Right ventricle myocardium superior (tissue), 1 donor: ENCODE data around the gene ZNF444. TPM values are rescaled to one million over a fixed set of nuclear protein-coding genes. Genes with fewer than 3 reads are reported as not detected.
"Not testable (repeated sequence)": the region's sequence is repeated elsewhere in the genome, so short reads cannot be mapped to it uniquely, and the experiment has no call there.

Source experiments
- ATAC-seq: fragments of 200-7000 bp; cut with Tn5 transposase; one replicate; pipeline ENCODE4 v1.9.1; 2020; ENCODE audit warnings: mild to moderate bottlenecking; ENCODE audit not compliant: poor library complexity
- DNase-seq: peaks from one replicate; pipeline ENCODE4 v3.0.0-alpha.2; 2020
- intact Hi-C: fragments of 100-400 bp; cut with DNase I; formaldehyde crosslinking; loops from one replicate; pipeline ENCODE4 v1.11.2; 2022
- total RNA-seq: library from RNA; stranded (reverse); fragmentation: NEBNext Ultra II Directional; extraction: Animal tissue kit (Norgen Biotek cat#: 25700); gene quantifications from one replicate; pipeline ENCODE4 v1.2.1, GENCODE V29; 2021
- donor health status: DM: no; HTN: yes; CAD: no; lungs with severe emphysema.

ZNF444 gene
- total RNA-seq, 1 donor from 2014 or later, result 26.7 TPM

DNA sequence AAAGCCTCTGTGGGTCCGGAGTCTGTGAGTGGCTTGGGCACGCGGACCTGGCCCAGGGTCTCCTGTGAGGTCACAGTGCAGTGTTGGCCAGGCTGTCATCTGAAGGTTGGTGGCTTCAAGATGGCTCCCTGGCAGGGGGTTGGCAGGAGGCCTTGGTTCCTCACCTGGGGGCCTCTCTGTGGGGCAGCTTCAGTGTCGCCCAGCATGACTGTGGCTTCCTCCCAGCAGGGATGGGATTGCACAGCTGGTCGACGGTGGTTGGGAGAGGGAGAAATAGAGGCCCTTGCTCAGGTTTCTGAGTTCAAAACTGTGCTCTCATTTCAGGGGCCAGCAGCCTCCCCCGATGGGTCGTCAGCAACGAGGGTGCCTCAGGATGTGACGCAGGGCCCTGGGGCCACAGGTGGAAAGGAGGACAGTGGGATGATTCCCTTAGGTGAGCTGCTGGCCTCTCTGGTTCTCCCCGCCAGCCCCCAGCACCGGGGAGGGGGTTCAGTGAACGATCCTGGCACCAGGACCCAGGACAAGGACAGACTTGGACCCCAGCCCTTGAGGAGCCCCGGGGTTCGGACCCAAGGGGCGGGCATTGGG, 17.2 kb downstream of the ZNF444 start:
- no peak for ATAC-seq

DNA sequence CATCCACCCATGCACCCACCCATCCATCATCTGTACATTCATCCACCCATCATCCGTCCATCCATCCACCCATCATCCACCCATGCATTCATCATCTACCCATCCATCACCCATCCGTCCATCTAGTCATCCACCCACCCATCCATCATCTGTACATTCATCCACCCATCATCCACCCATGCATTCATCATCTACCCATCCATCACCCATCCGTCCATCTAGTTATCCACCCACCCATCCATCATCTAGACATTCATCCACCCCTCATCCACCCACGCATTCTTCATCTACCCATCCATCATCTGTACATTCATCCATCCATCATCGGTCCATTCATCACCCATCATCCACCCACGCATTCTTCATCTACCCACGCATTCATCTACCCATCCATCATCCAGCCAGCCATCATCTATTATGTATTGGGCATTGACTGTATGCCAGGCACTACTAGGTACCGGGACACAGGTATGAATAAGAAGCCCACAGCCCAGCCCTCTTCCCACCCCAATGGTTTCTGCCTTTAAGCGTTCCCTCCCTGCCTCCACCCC, 18.0 kb downstream of the ZNF444 start:
- no peak for ATAC-seq
- intact Hi-C loops, result no loop called here
- no peak for DNase-seq

More for the DNA sequence above, 17.2 kb downstream of the ZNF444 start:
- DNase-seq, result no peak
- intact Hi-C loops, result no loop called here

DNA sequence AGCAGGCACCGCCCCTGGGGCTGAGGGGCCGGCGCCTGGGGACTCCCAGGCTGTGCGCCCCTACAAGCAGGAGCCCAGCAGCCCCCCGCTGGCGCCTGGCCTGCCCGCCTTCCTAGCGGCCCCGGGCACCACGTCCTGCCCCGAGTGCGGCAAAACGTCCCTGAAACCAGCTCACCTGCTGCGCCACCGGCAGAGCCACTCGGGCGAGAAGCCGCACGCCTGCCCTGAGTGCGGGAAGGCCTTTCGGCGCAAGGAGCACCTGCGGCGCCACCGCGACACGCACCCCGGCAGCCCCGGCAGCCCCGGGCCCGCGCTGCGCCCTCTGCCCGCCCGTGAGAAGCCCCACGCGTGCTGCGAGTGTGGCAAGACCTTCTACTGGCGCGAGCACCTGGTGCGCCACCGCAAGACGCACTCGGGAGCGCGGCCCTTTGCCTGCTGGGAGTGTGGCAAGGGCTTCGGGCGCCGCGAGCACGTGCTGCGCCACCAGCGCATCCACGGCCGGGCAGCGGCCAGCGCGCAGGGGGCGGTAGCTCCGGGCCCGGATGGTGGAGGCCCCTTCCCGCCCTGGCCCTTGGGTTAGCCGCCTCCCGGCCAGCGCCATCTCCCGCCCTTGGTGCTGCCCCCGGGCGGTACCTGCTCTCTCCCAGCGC, 18.7 kb downstream of the ZNF444 start:
- DNase-seq (no peak), ATAC-seq (no peak)
- intact Hi-C loops, result no loop called here

DNA sequence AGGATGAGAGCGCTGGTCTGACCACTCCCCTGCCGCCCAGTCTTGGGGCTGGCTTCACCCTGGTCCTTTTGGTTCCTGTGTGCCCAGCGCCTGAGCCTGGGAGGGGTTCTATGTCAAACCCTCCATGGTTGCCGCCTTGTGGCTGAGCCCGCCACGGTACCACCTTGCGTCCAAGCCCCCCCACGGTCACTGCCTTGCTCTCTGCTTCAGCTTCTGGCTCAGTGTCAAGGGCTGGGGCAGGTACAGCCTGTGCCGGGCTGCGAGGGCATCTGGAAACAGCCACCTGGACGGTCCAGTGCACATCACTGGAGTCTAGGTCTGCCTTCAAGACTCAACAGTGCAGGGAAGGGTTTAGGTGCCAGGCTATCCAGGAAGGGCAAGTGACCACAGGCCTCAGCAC, 20.4 kb downstream of the ZNF444 start:
- ATAC-seq, result no peak
- DNase-seq, result no peak
- intact Hi-C loops, result no loop called here

DNA sequence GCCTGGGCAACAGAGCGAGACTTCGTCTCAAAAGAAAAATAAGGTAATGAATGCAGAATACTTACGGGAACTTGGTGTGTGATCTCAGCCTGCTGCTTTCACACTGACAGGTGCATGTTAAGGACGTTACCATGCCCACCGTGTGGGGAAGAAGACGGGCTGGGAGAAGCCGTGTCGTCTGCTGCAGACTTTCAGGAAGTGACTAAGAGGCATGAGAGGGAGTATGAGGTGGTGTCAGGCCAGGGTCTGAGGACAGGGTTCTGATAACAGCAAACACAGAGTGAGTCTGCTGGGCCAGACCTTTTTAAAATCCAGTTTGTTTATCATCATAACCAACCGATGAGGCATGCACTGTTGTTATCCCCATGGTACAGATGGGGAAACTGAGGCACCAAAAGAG, 21.2 kb downstream of the ZNF444 start:
- intact Hi-C loops, result no loop called here

DNA sequence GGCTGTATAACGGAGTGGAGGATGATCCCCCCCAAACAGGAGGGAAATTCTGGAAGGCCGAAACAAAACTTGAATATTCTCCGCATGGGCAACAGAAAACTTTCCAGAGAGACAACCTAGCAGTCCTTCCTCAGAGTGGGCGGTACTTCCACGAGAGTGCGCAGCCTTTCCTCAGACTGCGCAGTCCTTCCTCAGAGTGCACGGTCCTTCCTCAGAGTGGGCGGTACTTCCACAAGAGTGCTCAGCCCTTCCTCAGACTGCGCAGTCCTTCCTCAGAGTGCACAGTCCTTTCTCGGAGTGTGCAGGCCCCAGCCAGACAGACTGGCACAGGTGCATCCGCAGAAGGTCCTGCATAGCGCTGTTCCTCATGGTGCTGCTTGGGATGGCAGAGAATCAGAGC, 22.0 kb downstream of the ZNF444 start:
- DNase-seq (no peak), ATAC-seq (no peak)
- intact Hi-C loops, result no loop called here

More for the DNA sequence above, 21.2 kb downstream of the ZNF444 start:
- ATAC-seq (no peak), DNase-seq (no peak)

DNA sequence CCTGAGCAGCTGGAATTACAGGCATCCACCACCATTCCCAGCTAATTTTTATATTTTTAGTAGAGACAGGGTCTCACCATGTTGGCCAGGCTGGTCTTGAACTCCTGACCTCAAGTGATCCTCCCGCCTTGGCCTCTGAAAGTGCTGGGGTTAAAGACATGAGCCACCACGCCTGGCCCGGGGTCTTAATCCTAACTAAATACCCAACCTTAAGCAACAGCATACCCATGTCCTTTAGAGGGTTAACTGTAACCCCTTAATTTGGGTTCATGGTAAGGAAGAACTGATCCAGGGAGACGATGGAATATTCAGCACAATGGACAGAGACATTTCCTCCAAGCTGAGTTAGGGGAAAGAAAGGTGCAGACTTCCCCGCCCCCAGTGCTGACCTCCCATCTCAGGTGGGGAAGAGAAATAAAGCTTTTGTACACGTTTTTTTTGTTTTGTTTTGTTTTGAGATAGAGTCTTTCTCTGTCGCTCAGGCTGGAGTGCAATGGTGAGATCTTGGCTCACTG, 26.0 kb downstream of the ZNF444 start:
- DNase-seq, result no peak
- ATAC-seq, result no peak
- intact Hi-C loops, result no loop called here

DNA sequence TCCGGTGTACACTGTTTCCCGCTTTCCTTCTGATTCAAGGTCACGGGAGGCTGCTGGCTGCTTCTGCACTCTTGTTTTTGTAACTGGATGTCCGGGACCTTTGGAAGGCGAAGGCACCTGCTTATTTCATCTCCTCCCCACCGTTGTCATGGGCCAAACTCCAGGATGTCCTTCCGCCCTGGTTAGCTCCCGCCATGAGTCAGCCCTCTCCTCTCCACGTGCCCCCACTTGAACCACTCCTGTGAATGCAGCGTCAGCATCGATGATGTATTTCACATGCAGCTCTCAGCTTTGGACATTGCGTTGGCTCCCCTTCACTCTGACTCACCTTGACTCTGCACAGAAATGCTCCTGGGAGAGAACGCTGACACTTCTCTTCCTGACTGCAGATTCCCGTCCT, 29.2 kb downstream of the ZNF444 start:
- DNase-seq, result no peak
- no peak for ATAC-seq
- intact Hi-C loops, result loop anchor here (5.0 kb wide), 1 partner anchor 93 kb away; no protein-coding TSS in a partner anchor

DNA sequence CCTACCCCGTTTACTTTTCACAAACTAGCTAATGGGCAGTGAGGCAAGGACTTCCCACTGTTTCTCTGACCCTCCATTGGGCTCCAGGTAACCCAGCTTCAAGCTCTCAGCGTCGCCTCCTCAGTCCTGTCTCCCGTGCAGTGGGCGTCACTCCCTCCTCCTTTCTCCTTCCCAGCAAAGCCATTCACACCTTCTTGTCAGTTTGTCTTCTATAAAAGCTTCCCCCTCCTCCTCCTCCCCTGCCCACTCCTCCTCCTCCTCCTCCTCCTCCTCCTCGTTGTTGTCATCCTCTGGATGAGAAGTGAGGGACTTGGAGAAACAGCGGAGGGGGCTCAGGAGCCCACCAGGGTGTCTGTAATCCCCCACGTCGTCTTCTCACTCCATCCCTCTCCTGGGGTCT, 33.0 kb downstream of the ZNF444 start:
- ATAC-seq, result no peak
- intact Hi-C loops, result loop anchor here (5.0 kb wide), 1 partner anchor 97 kb away; no protein-coding TSS in a partner anchor
- no peak for DNase-seq

DNA sequence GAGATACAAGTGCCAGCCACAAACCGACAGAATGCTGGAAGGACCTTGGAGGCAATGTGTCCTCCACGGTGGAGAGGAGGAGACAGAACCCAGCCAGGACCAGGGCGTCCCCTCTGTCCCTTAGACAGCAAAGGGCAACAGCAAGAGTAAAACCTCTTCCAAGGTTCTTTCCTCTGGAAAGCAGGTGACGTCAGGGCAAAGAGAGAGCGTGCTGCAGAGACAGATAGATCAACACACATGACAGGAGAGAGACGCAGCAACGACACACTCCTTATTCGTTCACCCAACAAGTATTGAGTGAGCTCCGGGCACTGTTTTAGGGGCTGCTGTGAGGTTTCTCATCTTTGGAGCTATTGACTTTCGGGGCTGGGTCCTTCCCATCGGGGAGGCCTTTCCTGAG, 33.5 kb downstream of the ZNF444 start:
- ATAC-seq (no peak), DNase-seq (no peak)
- intact Hi-C loops, result loop anchor here (5.0 kb wide), 1 partner anchor 97 kb away; no protein-coding TSS in a partner anchor

DNA sequence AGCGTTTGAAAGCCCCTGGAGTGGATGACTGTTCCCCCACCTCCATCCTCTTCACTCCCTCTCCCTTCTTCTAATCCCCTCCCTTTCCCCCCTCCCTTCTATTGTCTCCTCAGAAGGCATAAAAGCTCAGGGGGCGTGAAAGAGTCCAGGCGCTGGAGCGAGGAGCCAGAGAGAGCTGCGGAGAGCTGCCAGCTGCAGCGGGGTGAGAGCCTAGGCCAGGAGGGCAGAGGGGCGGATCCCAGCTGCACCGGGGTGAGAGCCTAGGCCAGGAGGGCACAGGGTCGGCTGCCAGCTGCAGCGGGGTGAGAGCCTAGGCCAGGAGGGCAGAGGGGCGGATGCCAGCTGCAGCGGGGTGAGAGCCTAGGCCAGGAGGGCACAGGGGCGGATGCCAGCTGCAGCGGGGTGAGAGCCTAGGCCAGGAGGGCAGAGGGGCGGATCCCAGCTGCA, 34.8 kb downstream of the ZNF444 start, which contains the start of gene GALP:
TSS of gene GALP (plus strand) at position 148 of the 447 bp plus-strand sequence. CDS start 1,101 bp downstream, outside the sequence.
- DNase-seq, ATAC-seq, intact Hi-C loops: not testable (repeated sequence)

DNA sequence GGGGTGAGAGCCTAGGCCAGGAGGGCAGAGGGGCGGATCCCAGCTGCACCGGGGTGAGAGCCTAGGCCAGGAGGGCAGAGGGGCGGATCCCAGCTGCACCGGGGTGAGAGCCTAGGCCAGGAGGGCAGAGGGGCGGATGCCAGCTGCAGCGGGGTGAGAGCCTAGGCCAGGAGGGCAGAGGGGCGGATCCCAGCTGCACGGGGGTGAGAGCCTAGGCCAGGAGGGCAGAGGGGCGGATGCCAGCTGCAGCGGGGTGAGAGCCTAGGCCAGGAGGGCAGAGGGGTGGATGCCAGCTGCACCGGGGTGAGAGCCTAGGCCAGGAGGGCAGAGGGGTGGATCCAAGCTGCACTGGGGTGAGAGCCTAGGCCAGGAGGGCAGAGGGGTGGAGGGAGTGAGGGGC, 35.2 kb downstream of the ZNF444 start:
- intact Hi-C loops, DNase-seq, ATAC-seq: not testable (repeated sequence)

DNA sequence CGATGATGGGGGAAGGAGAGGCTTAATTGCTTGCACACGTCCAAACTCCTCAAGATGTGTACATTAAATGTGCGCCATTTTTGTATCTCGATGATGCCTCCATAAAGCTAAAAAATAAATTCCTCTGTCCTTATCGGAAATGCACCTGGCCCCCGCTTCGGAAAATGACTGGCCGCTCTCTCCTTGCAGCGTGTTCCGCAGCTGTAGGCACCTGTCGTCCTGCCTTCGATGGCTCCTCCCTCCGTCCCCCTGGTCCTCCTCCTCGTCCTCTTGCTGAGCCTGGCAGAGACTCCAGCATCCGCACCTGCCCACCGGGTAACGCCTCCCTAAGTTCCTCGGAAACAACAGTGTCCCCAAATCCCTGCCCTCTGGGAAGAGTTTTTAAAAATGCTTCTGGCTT, 35.8 kb downstream of the ZNF444 start:
- ATAC-seq, result no peak
- DNase-seq, result no peak
- intact Hi-C loops, result no loop called here

DNA sequence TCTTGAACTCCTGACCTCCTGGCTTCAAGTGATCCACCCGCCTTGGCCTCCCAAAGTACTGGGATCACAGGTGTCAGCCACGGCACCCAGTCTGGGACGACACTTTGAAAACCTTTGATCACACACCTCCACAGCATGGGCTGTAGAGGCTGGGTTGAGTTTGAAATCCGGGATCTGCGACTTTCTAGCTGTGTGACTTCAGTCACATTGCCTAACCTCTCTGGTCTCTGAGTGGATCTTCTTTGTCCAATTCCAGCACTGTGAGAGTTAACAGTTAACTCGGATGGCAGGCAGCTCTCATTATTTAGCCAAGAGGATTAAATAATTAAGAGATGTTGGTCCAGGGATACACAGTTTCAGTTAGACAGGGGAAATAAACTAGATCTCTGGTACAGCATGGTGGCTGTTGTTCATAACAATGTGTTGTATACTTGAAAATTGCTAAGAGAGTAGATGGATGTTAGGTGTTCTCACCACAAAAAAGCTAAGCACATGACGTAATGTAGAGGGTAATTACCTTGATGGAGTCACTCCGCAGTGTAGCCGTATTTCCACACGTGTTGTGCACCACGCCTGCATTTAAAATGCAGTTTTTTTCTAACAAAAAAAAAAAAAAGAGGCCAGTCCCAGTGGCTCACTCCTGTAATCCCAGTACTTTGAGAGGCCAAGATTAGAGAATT, 36.6 kb downstream of the ZNF444 start:
- no peak for ATAC-seq
- no peak for DNase-seq
- intact Hi-C loops, result no loop called here

DNA sequence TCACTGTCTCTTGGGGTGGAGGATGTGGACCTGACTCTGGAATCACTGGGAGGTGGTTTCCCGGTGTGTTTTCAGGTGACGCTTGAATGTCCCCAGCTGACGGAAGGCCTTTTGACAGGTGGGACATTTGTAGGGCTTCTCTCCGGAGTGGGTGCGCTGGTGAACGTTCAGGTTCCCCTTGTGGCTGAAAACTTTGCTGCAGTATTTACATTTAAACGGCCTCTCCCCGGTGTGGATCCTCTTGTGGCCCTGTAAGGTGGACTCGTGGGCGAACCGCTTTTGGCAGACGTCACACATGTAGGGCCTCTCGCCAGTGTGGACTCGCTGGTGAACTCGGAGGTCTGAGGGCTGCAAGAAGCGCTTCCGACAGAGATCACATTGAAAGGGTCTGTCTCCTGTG, 48.7 kb downstream of the ZNF444 start:
- intact Hi-C loops, result no loop called here
- ATAC-seq (no peak), DNase-seq (no peak)

DNA sequence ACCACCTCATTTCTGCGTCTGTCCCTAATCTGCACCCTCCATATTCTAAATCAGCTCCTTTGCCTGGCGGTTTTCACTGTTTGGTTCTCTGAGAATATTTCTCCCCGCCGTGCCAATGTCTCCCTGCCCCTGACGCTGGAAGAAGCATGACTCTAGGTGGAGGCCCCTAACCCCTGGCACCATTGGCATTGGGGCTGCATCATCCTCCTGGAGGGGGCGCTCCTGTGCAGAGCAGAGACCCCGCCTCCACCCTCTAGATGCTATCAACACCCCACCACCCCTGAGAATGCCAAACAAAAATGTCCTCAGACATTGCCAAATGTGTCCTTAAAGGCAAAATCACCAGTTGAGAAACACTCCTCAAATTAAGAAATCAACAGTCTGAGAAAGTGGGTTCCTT, 50.0 kb downstream of the ZNF444 start:
- no peak for DNase-seq
- ATAC-seq, result no peak
- intact Hi-C loops, result no loop called here

DNA sequence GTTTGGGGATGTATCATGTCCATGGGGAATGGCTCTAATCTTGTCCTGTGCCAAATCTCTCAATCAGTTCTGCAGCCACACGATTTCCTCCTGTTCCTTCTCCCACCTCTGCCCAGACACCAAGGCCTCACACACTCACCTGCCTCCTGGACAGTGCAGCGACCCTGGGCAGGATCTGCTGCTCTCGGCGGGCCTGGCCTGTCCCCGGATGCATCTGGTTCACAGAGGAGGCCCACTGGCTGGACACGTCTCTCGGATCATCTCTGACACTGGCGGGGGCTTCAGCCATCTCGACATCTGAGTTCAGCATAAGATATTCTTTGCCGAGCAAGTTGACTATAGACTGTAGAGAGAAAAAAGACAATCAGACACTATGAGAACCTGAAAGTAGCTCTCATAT, 50.6 kb downstream of the ZNF444 start:
- no peak for ATAC-seq
- intact Hi-C loops, result no loop called here
- no peak for DNase-seq

DNA sequence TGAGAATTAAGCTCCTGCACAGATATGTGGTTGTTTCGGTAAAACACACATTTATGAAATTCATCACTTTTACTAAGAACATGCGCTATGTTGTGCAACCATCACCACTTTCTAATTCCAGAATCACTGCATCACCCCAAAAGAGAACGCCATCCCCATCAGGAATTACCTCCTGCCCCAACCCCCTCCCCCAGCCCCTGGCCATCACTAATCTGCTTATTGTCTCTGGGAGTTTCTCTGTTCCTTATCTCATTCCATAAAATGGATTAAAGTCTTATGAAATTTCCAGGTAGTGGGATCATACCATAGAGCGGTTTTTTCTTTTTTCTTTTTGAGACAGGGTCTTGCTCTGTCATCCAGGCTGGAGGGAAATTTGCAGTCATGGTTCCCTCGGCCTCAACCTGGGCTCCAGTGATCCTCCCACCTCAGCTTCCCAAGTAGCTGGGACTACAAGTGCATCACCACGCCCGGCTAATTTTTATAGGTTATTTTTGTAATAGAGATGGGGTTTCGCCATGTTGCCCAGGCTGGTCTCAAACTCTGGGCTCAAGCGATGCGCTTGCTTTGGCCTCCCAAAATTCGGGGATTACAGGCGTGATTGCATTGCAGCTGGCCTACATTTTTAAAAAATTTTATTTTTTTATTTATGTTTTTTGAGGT, 53.0 kb downstream of the ZNF444 start:
- no peak for DNase-seq
- intact Hi-C loops, result no loop called here
- no peak for ATAC-seq

DNA sequence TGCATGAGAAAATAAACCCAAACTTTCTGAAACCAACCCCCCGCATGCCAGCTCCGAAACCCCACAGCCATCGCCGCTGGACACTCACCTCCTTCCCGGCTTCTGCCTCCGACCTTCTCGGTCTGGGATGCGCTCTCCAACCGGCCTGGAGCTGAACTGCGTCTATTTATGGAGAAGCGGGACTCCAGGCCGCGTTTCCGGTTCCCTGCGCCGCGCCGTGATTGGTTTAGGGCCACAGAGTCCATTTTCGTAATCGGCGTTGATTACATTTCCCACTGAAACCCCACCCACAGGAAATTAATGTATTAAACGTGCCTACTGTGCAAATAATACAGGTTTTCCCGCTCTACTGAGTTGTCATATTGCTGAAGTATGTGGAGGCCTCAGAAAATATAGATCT, 56.6 kb downstream of the ZNF444 start, which contains the start of gene ZSCAN5B:
TSS of gene ZSCAN5B (minus strand) at position 138 of the 400 bp plus-strand sequence. CDS start 4,731 bp downstream, outside the sequence.
- ATAC-seq, intact Hi-C loops: not testable (repeated sequence)

More for the DNA sequence above, 56.6 kb downstream of the ZNF444 start, which contains the start of gene ZSCAN5B:
- not testable (repeated sequence) for DNase-seq
